Peyer's patch (tissue), 4 donors: Measurements from ENCODE around the gene ATP2B2. TPM values are rescaled to one million over a fixed set of nuclear protein-coding genes. Genes with fewer than 3 reads are reported as not detected.

ENCODE experiments used
- DNase-seq, 3 donors: peaks; one replicate each; pipeline ENCODE4 v3.0.0-alpha.2; 2017 to 2019
- H3K27ac ChIP-seq, 4 donors: fragments of 200-600 bp; sonication (generic); one replicate each; pipeline ENCODE4 v1.5.1; 2016 to 2019
- H3K27me3 ChIP-seq, 2 donors: fragments of 200-600 bp; sonication (generic); one replicate each; pipeline ENCODE4 v1.5.1; 2019
- H3K36me3 ChIP-seq, 3 donors: fragments of 200-600 bp; sonication (generic); one replicate each; pipeline ENCODE4 v1.5.1; 2016 to 2019
- H3K4me1 ChIP-seq, 4 donors: fragments of 200-600 bp; sonication (generic); one replicate each; pipeline ENCODE4 v1.5.1; 2016 to 2019
- H3K4me3 ChIP-seq, 4 donors: fragments of 200-600 bp; sonication (generic); 1 replicate in 3 of 4; 2 replicates in 1 of 4; pipeline ENCODE4 v1.5.1; 2016 to 2019; ENCODE audit warnings: mild to moderate bottlenecking in 1 of 4
- H3K9me3 ChIP-seq, 4 donors: fragments of 200-600 bp; sonication (generic); one replicate each; pipeline ENCODE4 v1.5.1; 2016 to 2019; ENCODE audit warnings: mild to moderate bottlenecking in 1 of 4
- POLR2A ChIP-seq, 2 donors: fragments of 450-650 bp; IDR thresholded peaks; one replicate each; pipeline ENCODE4 v1.5.1; 2017; ENCODE audit warnings: antibody characterized with exemption in 2 of 2, mild to moderate bottlenecking in 2 of 2, moderate library complexity in 2 of 2
- total RNA-seq, 4 donors: library from RNA; depleted of rRNA; stranded (reverse); fragments of >200 nt; gene quantifications; one replicate each; pipeline ENCODE4 v1.1.0, GENCODE V29; 2016
- TF ChIP-seq, protein P1 (sequence below), 6 experiments: fragments of 450-650 bp in 4 of 6; fragments of 200-600 bp in 2 of 6; sonication (generic) in 1 of 6; IDR thresholded peaks; one replicate each; pipeline ENCODE4 v1.5.1; 2017 to 2019; ENCODE audit warnings: antibody characterized with exemption in 6 of 6, mild to moderate bottlenecking in 3 of 6, moderate library complexity in 1 of 6

Gene ATP2B2
- total RNA-seq, 4 donors from 2014 or later: not detected

- Histone ChIP-seq H3K4me1 (peaks cover 0 to 4% (median 0%) of the 10 kb centered on the region in 4 donors), H3K27me3 (no peaks in the 10 kb centered on the region), H3K36me3 (no peaks in the 10 kb centered on the region), H3K9me3 (no peaks in the 10 kb centered on the region), H3K4me3 (no peak overlapping the region), H3K27ac (no peak overlapping the region)
- TF ChIP-seq, protein P1, sequence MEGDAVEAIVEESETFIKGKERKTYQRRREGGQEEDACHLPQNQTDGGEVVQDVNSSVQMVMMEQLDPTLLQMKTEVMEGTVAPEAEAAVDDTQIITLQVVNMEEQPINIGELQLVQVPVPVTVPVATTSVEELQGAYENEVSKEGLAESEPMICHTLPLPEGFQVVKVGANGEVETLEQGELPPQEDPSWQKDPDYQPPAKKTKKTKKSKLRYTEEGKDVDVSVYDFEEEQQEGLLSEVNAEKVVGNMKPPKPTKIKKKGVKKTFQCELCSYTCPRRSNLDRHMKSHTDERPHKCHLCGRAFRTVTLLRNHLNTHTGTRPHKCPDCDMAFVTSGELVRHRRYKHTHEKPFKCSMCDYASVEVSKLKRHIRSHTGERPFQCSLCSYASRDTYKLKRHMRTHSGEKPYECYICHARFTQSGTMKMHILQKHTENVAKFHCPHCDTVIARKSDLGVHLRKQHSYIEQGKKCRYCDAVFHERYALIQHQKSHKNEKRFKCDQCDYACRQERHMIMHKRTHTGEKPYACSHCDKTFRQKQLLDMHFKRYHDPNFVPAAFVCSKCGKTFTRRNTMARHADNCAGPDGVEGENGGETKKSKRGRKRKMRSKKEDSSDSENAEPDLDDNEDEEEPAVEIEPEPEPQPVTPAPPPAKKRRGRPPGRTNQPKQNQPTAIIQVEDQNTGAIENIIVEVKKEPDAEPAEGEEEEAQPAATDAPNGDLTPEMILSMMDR (IDR thresholded peaks at IDR 0.05): no peak
- TF ChIP-seq POLR2A (IDR thresholded peaks at IDR 0.05): no peak
- DNase-seq: no peak
Measured at GRCh38 chr3:10453431-10454163, 51.8 kb downstream of the ATP2B2 start.

DNA sequence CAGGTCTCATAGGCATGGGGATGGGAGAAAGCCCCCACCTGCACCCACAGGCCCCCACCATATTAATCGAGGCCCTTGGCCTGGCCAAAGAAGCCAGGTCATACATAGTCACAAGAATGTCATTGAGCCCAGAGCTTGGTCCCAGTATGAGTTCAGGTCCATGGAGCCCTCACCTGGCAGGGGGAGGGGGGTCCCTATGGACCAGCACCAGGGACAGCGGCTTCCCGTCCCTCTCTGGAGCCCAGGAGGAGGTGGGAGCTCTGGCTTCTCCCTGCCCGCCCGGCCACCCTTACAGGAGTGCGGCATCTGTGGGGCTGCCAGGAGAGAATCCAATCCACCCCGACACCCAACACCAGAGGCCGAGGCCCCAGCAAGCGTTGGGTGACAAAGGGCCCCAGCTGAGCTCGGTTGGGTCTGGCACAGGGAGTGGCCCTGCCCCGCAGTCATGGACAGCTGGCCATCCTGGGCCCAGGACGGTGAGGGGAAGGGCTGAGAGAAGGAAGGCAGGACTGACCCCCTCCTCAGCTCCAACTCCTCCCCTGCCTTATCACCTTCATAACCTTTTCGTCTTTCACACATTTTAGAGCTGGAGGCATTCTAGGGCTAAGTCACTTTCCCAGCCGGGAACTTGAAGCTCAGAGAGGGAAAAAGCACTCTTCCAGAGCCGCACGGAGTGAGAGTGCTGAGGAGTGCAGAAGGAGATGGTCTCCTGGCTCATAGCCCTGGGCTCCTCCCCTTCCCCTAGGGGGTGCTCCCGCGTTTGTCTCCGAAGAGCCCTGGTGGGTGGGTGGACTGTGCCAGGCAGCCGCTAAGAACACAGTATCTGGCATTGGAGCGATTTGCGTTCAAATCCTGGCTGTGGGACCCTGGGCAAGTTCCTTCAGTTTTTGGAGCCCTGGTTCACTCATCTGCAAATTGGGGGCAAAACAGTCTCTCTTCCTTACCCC is 54.6 kb downstream of the ATP2B2 start:
- Histone ChIP-seq H3K36me3 (no peaks in the 10 kb centered on the region), H3K4me1 (no peaks in the 10 kb centered on the region), H3K9me3 (no peaks in the 10 kb centered on the region), H3K27ac (no peak overlapping the region), H3K4me3 (no peak overlapping the region), H3K27me3 (no peaks in the 10 kb centered on the region)
- no peak for TF ChIP-seq POLR2A (IDR thresholded peaks at IDR 0.05)
- TF ChIP-seq, protein P1 (IDR thresholded peaks at IDR 0.05): no peak
- DNase-seq: no peak

GRCh38 chr3:10449436-10449835 is 56.0 kb downstream of the ATP2B2 start:
- Histone ChIP-seq H3K4me3 (no peak overlapping the region), H3K9me3 (no peaks in the 10 kb centered on the region), H3K27me3 (no peaks in the 10 kb centered on the region), H3K27ac (no peak overlapping the region), H3K4me1 (no peaks in the 10 kb centered on the region), H3K36me3 (no peaks in the 10 kb centered on the region)
- no peak for DNase-seq
- TF ChIP-seq, protein P1 (IDR thresholded peaks at IDR 0.05): no peak
- no peak for TF ChIP-seq POLR2A (IDR thresholded peaks at IDR 0.05)

DNA sequence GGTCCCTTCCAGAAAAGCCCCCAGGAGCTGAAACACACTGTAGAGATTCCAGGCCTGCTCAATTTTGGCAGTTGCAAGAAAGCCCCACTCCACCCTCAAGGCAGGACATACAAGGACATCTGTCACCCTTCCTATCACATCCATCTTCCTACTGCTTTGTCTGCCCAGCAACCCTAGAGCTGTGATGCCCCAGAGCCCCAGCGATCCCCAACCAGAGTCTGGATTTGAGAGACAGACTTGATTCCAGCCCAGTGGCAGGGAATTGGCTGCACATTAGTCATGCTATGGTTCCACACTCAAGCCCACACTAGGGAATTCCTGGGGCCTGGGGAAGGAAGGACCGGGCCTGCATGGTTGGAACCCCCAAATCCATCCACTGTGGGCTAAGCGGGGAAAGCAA is 56.8 kb downstream of the ATP2B2 start:
- H3K4me3 ChIP-seq: no peak overlapping the region
- H3K36me3 ChIP-seq: no peaks in the 10 kb centered on the region
- H3K27me3 ChIP-seq: no peaks in the 10 kb centered on the region
- H3K27ac ChIP-seq: no peak overlapping the region
- TF ChIP-seq, protein P1 (IDR thresholded peaks at IDR 0.05): no peak
- no peak for TF ChIP-seq POLR2A (IDR thresholded peaks at IDR 0.05)
- no peaks in the 10 kb centered on the region for H3K4me1 ChIP-seq
- DNase-seq: no peak
- H3K9me3 ChIP-seq: no peaks in the 10 kb centered on the region

- H3K4me3 ChIP-seq: no peak overlapping the region
- no peak for DNase-seq
- no peak for TF ChIP-seq POLR2A (IDR thresholded peaks at IDR 0.05)
- TF ChIP-seq, protein P1 (IDR thresholded peaks at IDR 0.05): no peak
- no peaks in the 10 kb centered on the region for H3K36me3 ChIP-seq
- no peaks in the 10 kb centered on the region for H3K27me3 ChIP-seq
- no peak overlapping the region for H3K27ac ChIP-seq
- H3K4me1 ChIP-seq: no peaks in the 10 kb centered on the region
- no peaks in the 10 kb centered on the region for H3K9me3 ChIP-seq
Measured at GRCh38 chr3:10447527-10448260, 57.7 kb downstream of the ATP2B2 start.
